Thyroid gland (tissue), 4 donors: ENCODE results near the gene ELL2.
"Not testable (repeated sequence)": the region's sequence is repeated elsewhere in the genome, so short reads cannot be mapped to it uniquely, and the experiment has no call there.

Experiments used
- CTCF ChIP-seq, 6 experiments: fragments of 200-600 bp in 3 of 6; fragments of 450-650 bp in 3 of 6; sonication (generic) in 3 of 6; IDR thresholded peaks; one replicate each; pipeline ENCODE4 v1.5.1; 2016 to 2019; ENCODE audit warnings: antibody characterized with exemption in 6 of 6, mild to moderate bottlenecking in 2 of 6, inconsistent platforms in 1 of 6, moderate library complexity in 1 of 6
- POLR2A ChIP-seq, 2 donors: fragments of 450-650 bp; IDR thresholded peaks; one replicate each; pipeline ENCODE4 v1.6.1; 2017; ENCODE audit warnings: antibody characterized with exemption in 2 of 2, mild to moderate bottlenecking in 2 of 2, moderate library complexity in 1 of 2

- TF ChIP-seq CTCF, POLR2A (IDR thresholded peaks at IDR 0.05): not testable (repeated sequence)
Observed at GRCh38 chr5:95851141-95851540, 110.5 kb downstream of the ELL2 start.
